HepG2 (cell line): ENCODE results near the gene GRIK5. TPM values are rescaled to one million over a fixed set of nuclear protein-coding genes. Genes with fewer than 3 reads are reported as not detected.

ENCODE experiments used
- HNF1B ChIP-seq: sonication (generic); formaldehyde crosslinking; IDR thresholded peaks from 2 replicates; pipeline ENCODE4 v1.5.1; 2020; ENCODE audit warnings: mild to moderate bottlenecking, moderate library complexity, missing genetic modification reagents
- IKZF1 ChIP-seq: fragments of 450-650 bp; IDR thresholded peaks from 2 replicates; pipeline ENCODE4 v1.7.1; 2016
- KLF9 ChIP-seq: IDR thresholded peaks from 2 replicates; pipeline ENCODE4 v1.6.1; 2016; ENCODE audit warnings: low read depth
- MATR3 ChIP-seq: sonication (generic); formaldehyde crosslinking; IDR thresholded peaks from 2 replicates; pipeline ENCODE4 v1.4.0; 2020; ENCODE audit warnings: missing genetic modification reagents
- POLR2A ChIP-seq, 2 experiments: IDR thresholded peaks; 2 replicates each; pipeline ENCODE4 v1.6.1; 2011; ENCODE audit warnings: low read depth in 2 of 2, low read length in 2 of 2, mild to moderate bottlenecking in 1 of 2, moderate library complexity in 1 of 2; ENCODE audit not compliant: insufficient read depth in 1 of 2
- SAP130 ChIP-seq: IDR thresholded peaks from 2 replicates; pipeline ENCODE4 v1.6.1; 2016; ENCODE audit warnings: low read depth
- SOX6 ChIP-seq, 2 experiments: fragments of 450-650 bp in 1 of 2; sonication (generic) in 1 of 2; formaldehyde crosslinking in 1 of 2; IDR thresholded peaks; 2 replicates each; pipeline versions ENCODE4 v1.4.0 to v1.6.1; 2017 to 2020; ENCODE audit warnings: antibody characterized with exemption in 1 of 2, mild to moderate bottlenecking in 1 of 2, missing genetic modification reagents in 1 of 2
- SRSF4 ChIP-seq: fragments of 200-400 bp; formaldehyde crosslinking; IDR thresholded peaks from one replicate; pipeline ENCODE4 v1.6.1; 2018; ENCODE audit warnings: mild to moderate bottlenecking, low read depth, low read length, moderate library complexity; ENCODE audit not compliant: poor library complexity, severe bottlenecking
- TBL1XR1 ChIP-seq: fragments of 150-350 bp; IDR thresholded peaks from 2 replicates; pipeline ENCODE4 v1.6.1; 2014; ENCODE audit warnings: borderline replicate concordance, low read length; ENCODE audit not compliant: partially characterized antibody
- TEAD3 ChIP-seq: optimal IDR thresholded peaks from 2 replicates; pipeline ENCODE3; 2016; ENCODE audit warnings: borderline replicate concordance
- ZBTB26 ChIP-seq: IDR thresholded peaks from 2 replicates; pipeline ENCODE4 v1.6.1; 2016; ENCODE audit warnings: missing compliant biosample characterization, missing genetic modification reagents, borderline replicate concordance
- ZFP62 ChIP-seq: sonication (generic); formaldehyde crosslinking; IDR thresholded peaks from 2 replicates; pipeline ENCODE4 v1.4.0; 2020; ENCODE audit warnings: missing genetic modification reagents
- ZFX ChIP-seq: sonication (generic); formaldehyde crosslinking; IDR thresholded peaks from 2 replicates; pipeline ENCODE4 v1.4.0; 2020; ENCODE audit warnings: mild to moderate bottlenecking, low read depth, missing genetic modification reagents, moderate library complexity
- ZIK1 ChIP-seq: sonication (generic); formaldehyde crosslinking; IDR thresholded peaks from 2 replicates; pipeline ENCODE4 v1.5.0; 2020; ENCODE audit warnings: mild to moderate bottlenecking, low read depth, missing genetic modification reagents, borderline replicate concordance
- ZNF670 ChIP-seq: sonication (generic); formaldehyde crosslinking; IDR thresholded peaks from 2 replicates; pipeline ENCODE4 v1.8.0; 2022; ENCODE audit warnings: mild to moderate bottlenecking, missing genetic modification reagents, borderline replicate concordance
- ZNF772 ChIP-seq: sonication (generic); formaldehyde crosslinking; IDR thresholded peaks from 2 replicates; pipeline ENCODE4 v1.5.0; 2020; ENCODE audit warnings: mild to moderate bottlenecking, missing genetic modification reagents
- ZNF777 ChIP-seq: sonication (generic); formaldehyde crosslinking; IDR thresholded peaks from 2 replicates; pipeline ENCODE4 v1.4.0; 2020; ENCODE audit warnings: missing genetic modification reagents
- ZNF782 ChIP-seq: sonication (generic); formaldehyde crosslinking; IDR thresholded peaks from 2 replicates; pipeline ENCODE4 v1.4.0; 2020; ENCODE audit warnings: missing genetic modification reagents, mild to moderate bottlenecking, borderline replicate concordance
- ZSCAN25 ChIP-seq: sonication (generic); formaldehyde crosslinking; IDR thresholded peaks from 2 replicates; pipeline ENCODE4 v1.8.0; 2022; ENCODE audit warnings: mild to moderate bottlenecking, missing genetic modification reagents
- ZSCAN5A ChIP-seq: sonication (generic); formaldehyde crosslinking; IDR thresholded peaks from 2 replicates; pipeline ENCODE4 v1.8.0; 2022; ENCODE audit warnings: mild to moderate bottlenecking, missing genetic modification reagents, borderline replicate concordance
- polyA plus RNA-seq, 8 experiments: library from polyadenylated mRNA; depleted of rRNA in 3 of 8; stranded (reverse) in 7 of 8; unstranded in 1 of 8; fragments of >200 nt; fragmentation: Illumina TruSeq in 4 of 8; extraction: Trizol in 4 of 8; gene quantifications; 2 replicates each; pipeline versions ENCODE4 v1.2.1 to v1.2.3, GENCODE V29; 2011 to 2016; ENCODE audit warnings: low read depth in 4 of 8, missing spikeins in 1 of 8, mixed read lengths in 1 of 8; ENCODE audit not compliant: insufficient read depth in 1 of 8
- total RNA-seq, 5 experiments: library from RNA; depleted of rRNA; stranded (reverse); fragments of >200 nt; fragmentation: Illumina TruSeq; extraction: Trizol; gene quantifications; 2 replicates each; pipeline ENCODE4 v1.2.3, GENCODE V29; 2016; ENCODE audit warnings: low read depth in 1 of 5
- TF ChIP-seq, protein P1 (sequence below): sonication (generic); formaldehyde crosslinking; IDR thresholded peaks from 2 replicates; pipeline ENCODE4 v1.8.0; 2022; ENCODE audit warnings: missing genetic modification reagents, mild to moderate bottlenecking, inconsistent platforms, borderline replicate concordance
- TF ChIP-seq, protein P2 (sequence below): sonication (generic); formaldehyde crosslinking; IDR thresholded peaks from 2 replicates; pipeline ENCODE4 v1.4.0; 2020; ENCODE audit warnings: mild to moderate bottlenecking, low read depth, missing genetic modification reagents

GRIK5 gene
- total and polyA plus RNA-seq, 2 of the 13 experiments (the other 11 are each of a cell fraction or from before 2014, with no cell fraction given): not detected

GRCh38 chr19:41958367-41959055, 111.5 kb downstream of the GRIK5 start (continued):
- TF ChIP-seq, protein P1, sequence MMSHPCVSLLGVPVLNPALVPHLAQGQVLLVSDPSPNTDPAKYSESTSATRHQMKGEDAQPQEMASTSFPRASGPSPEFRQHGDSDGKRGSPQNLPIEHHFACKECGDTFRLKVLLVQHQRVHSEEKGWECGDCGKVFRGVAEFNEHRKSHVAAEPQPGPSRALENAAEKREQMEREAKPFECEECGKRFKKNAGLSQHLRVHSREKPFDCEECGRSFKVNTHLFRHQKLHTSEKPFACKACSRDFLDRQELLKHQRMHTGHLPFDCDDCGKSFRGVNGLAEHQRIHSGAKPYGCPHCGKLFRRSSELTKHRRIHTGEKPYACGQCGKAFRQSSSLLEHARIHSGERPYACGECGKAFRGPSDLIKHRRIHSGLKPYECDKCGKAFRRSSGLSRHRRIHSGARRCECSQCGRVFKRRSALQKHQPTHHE (CRISPR knock-in tag): 0 out of 2 replicates have a peak, but pooled peaks have one; percentile 19
- TF ChIP-seq ZIK1 (CRISPR knock-in tag) (peak; percentile 25; the same call in 1 of the 2 replicates), KLF9 (CRISPR knock-in tag) (no peak), ZNF782 (CRISPR knock-in tag) (0 out of 2 replicates have a peak, but pooled peaks have one; percentile 33), ZNF670 (CRISPR knock-in tag) (peak; percentile 79; the same call in 1 of the 2 replicates), ZFP62 (no peak), ZFX (CRISPR knock-in tag) (peak; percentile 72), ZNF777 (peak; percentile 92), TBL1XR1 (no peak), POLR2A (IDR thresholded peaks at IDR 0.05; ENCODE audit: insufficient read depth in 1 of 2, low read depth in 2 of 2, low read length in 2 of 2) (peak; percentile 68 to 83), ZSCAN5A (CRISPR knock-in tag) (no peak), HNF1B (CRISPR knock-in tag) (no peak), ZSCAN25 (CRISPR knock-in tag) (no peak), SAP130 (peak; percentile 65), IKZF1 (no peak), MATR3 (CRISPR knock-in tag) (no peak), SRSF4 (no peak), TEAD3 (CRISPR knock-in tag) (no peak), ZNF772 (no peak; the same call in 1 of the 2 replicates), ZBTB26 (CRISPR knock-in tag) (no peak), SOX6 (IDR thresholded peaks at IDR 0.05) (no peak), SOX6 (CRISPR knock-in tag; IDR thresholded peaks at IDR 0.05) (no peak)
- TF ChIP-seq, protein P2, sequence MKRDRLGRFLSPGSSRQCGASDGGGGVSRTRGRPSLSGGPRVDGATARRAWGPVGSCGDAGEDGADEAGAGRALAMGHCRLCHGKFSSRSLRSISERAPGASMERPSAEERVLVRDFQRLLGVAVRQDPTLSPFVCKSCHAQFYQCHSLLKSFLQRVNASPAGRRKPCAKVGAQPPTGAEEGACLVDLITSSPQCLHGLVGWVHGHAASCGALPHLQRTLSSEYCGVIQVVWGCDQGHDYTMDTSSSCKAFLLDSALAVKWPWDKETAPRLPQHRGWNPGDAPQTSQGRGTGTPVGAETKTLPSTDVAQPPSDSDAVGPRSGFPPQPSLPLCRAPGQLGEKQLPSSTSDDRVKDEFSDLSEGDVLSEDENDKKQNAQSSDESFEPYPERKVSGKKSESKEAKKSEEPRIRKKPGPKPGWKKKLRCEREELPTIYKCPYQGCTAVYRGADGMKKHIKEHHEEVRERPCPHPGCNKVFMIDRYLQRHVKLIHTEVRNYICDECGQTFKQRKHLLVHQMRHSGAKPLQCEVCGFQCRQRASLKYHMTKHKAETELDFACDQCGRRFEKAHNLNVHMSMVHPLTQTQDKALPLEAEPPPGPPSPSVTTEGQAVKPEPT: 0 out of 2 replicates have a peak, but pooled peaks have one; percentile 10
